LNCaP clone FGC (cell line): ENCODE data around the gene KRTAP1-5.
A peak's percentile ranks its signal among the peaks of the same experiment; 100 is the strongest.

Experiments
- DNase-seq: peaks from one replicate; pipeline ENCODE4 v3.0.0-alpha.2; 2011; ENCODE audit warnings: low read depth
- H3K4me3 ChIP-seq: 2 replicates; pipeline ENCODE4 v1.5.1; 2011; ENCODE audit warnings: mild to moderate bottlenecking, low read depth, low read length, control low read depth
- CTCF ChIP-seq: IDR thresholded peaks from 2 replicates; pipeline ENCODE4 v1.5.1; 2012; ENCODE audit warnings: mild to moderate bottlenecking; ENCODE audit not compliant: control insufficient read depth, insufficient read depth; ENCODE audit errors: extremely low read depth

The KRTAP1-5 gene

GRCh38 chr17:41012326-41013120 lies 14.5 kb downstream of the KRTAP1-5 start:
- DNase-seq = no peak
- H3K4me3 ChIP-seq = no peak overlapping the region
- no peak for TF ChIP-seq CTCF

- no peak for TF ChIP-seq CTCF
- no peak for DNase-seq
- no peak overlapping the region for H3K4me3 ChIP-seq
Observed at GRCh38 chr17:41010441-41010840, 16.6 kb downstream of the KRTAP1-5 start.

GRCh38 chr17:41009936-41010335 lies 17.1 kb downstream of the KRTAP1-5 start:
- DNase-seq = no peak
- no peak overlapping the region for H3K4me3 ChIP-seq
- TF ChIP-seq CTCF = no peak

- TF ChIP-seq CTCF = no peak
- DNase-seq = peak; percentile 81
Observed at GRCh38 chr17:41009301-41009760, 17.7 kb downstream of the KRTAP1-5 start.

GRCh38 chr17:41008811-41009210 lies 18.2 kb downstream of the KRTAP1-5 start, which contains the start of gene KRTAP3-1:
TSS of gene KRTAP3-1 (minus strand) at chr17:41009128. CDS start at chr17:41009074, 54 bp downstream.
- no peak within 1 kb of the TSS for H3K4me3 ChIP-seq
- TF ChIP-seq CTCF = no peak
- DNase-seq = no peak

More at GRCh38 chr17:41009301-41009760, 17.7 kb downstream of the KRTAP1-5 start:
- no peak overlapping the region for H3K4me3 ChIP-seq

GRCh38 chr17:41004397-41004796 lies 22.6 kb downstream of the KRTAP1-5 start:
- H3K4me3 ChIP-seq = no peak overlapping the region
- no peak for TF ChIP-seq CTCF
- no peak for DNase-seq
